Activated naive CD8-positive, alpha-beta T cell treated with anti-CD3 and anti-CD28 coated beads for 36 hours (primary cell): ENCODE data around the gene DSCAML1. TPM values are rescaled to one million over a fixed set of nuclear protein-coding genes. Genes with fewer than 3 reads are reported as not detected.

Source experiments
- DNase-seq: peaks from one replicate; pipeline ENCODE4 v3.0.0; 2021
- H3K27ac Mint-ChIP-seq: one replicate; pipeline ENCODE4 v1.8.0; 2022; ENCODE audit warnings: mild to moderate bottlenecking, moderate library complexity, mixed read lengths
- H3K27me3 Mint-ChIP-seq: one replicate; pipeline ENCODE4 v1.8.0; 2022; ENCODE audit warnings: mild to moderate bottlenecking, mixed read lengths
- H3K36me3 Mint-ChIP-seq: one replicate; pipeline ENCODE4 v1.8.0; 2021; ENCODE audit warnings: mild to moderate bottlenecking, mixed read lengths
- H3K4me1 Mint-ChIP-seq: one replicate; pipeline ENCODE4 v1.8.0; 2021; ENCODE audit warnings: mixed read lengths
- H3K4me3 Mint-ChIP-seq: one replicate; pipeline ENCODE4 v1.8.0; 2022; ENCODE audit warnings: mild to moderate bottlenecking, moderate library complexity, mixed read lengths
- H3K9me3 Mint-ChIP-seq: one replicate; pipeline ENCODE4 v1.8.0; 2022; ENCODE audit warnings: mixed read lengths
- total RNA-seq, 2 experiments: library from RNA; stranded (reverse); gene quantifications; one replicate each; pipeline ENCODE4 v1.2.3, GENCODE V29; 2021

Gene DSCAML1
- total RNA-seq, 2 experiments from 2014 or later: 0.87 to 0.94 TPM

GRCh38 chr11:117480221-117480620, 316.8 kb downstream of the DSCAML1 start:
- Mint-ChIP-seq H3K4me1 (no peaks in the 10 kb centered on the region), H3K4me3 (no peak overlapping the region), H3K9me3 (no peaks in the 10 kb centered on the region), H3K36me3 (no peaks in the 10 kb centered on the region), H3K27ac (no peak overlapping the region), H3K27me3 (no peaks in the 10 kb centered on the region)
- DNase-seq: no peak

DNA sequence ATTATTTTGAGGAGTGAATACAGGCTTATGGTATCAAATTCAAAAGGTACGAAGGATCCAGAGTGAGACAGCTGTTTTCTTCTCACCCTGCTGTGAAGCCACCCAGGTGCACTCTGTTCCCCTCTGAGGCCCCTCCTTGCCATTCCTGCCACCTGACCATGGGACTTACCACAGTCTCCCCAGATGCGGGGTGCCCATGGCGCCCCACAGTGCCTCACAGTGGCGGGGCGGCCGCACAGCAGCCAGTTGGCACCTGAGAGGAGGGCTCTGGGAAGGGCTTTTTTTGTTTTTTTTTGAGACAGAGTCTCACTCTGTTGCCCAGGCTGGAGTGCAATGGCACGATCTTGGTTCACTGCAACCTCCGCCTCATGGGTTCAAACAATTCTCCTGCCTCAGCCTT, 317.6 kb downstream of the DSCAML1 start:
- H3K36me3 Mint-ChIP-seq: no peaks in the 10 kb centered on the region
- no peaks in the 10 kb centered on the region for H3K9me3 Mint-ChIP-seq
- no peaks in the 10 kb centered on the region for H3K4me1 Mint-ChIP-seq
- H3K27ac Mint-ChIP-seq: no peak overlapping the region
- H3K27me3 Mint-ChIP-seq: no peaks in the 10 kb centered on the region
- H3K4me3 Mint-ChIP-seq: no peak overlapping the region
- DNase-seq: no peak

- no peak overlapping the region for H3K27ac Mint-ChIP-seq
- no peaks in the 10 kb centered on the region for H3K36me3 Mint-ChIP-seq
- H3K4me1 Mint-ChIP-seq: no peaks in the 10 kb centered on the region
- H3K9me3 Mint-ChIP-seq: no peaks in the 10 kb centered on the region
- H3K27me3 Mint-ChIP-seq: no peaks in the 10 kb centered on the region
- no peak for DNase-seq
- no peak overlapping the region for H3K4me3 Mint-ChIP-seq
These were observed 318.1 kb downstream of the DSCAML1 start for GRCh38 chr11:117478926-117479325.

GRCh38 chr11:117478126-117478860, 318.7 kb downstream of the DSCAML1 start:
- no peak for DNase-seq
- no peaks in the 10 kb centered on the region for H3K9me3 Mint-ChIP-seq
- H3K27ac Mint-ChIP-seq: no peak overlapping the region
- no peaks in the 10 kb centered on the region for H3K27me3 Mint-ChIP-seq
- H3K4me3 Mint-ChIP-seq: no peak overlapping the region
- H3K36me3 Mint-ChIP-seq: no peaks in the 10 kb centered on the region
- H3K4me1 Mint-ChIP-seq: no peaks in the 10 kb centered on the region

- Mint-ChIP-seq H3K27ac (no peak overlapping the region), H3K4me1 (no peaks in the 10 kb centered on the region), H3K27me3 (no peaks in the 10 kb centered on the region), H3K9me3 (no peaks in the 10 kb centered on the region), H3K36me3 (no peaks in the 10 kb centered on the region), H3K4me3 (no peak overlapping the region)
- no peak for DNase-seq
These were observed 319.3 kb downstream of the DSCAML1 start for GRCh38 chr11:117477721-117478120.

GRCh38 chr11:117476531-117477142, 320.4 kb downstream of the DSCAML1 start:
- no peaks in the 10 kb centered on the region for H3K9me3 Mint-ChIP-seq
- H3K27me3 Mint-ChIP-seq: no peaks in the 10 kb centered on the region
- H3K4me3 Mint-ChIP-seq: no peak overlapping the region
- DNase-seq: no peak
- no peaks in the 10 kb centered on the region for H3K4me1 Mint-ChIP-seq
- H3K27ac Mint-ChIP-seq: no peak overlapping the region
- no peaks in the 10 kb centered on the region for H3K36me3 Mint-ChIP-seq

DNA sequence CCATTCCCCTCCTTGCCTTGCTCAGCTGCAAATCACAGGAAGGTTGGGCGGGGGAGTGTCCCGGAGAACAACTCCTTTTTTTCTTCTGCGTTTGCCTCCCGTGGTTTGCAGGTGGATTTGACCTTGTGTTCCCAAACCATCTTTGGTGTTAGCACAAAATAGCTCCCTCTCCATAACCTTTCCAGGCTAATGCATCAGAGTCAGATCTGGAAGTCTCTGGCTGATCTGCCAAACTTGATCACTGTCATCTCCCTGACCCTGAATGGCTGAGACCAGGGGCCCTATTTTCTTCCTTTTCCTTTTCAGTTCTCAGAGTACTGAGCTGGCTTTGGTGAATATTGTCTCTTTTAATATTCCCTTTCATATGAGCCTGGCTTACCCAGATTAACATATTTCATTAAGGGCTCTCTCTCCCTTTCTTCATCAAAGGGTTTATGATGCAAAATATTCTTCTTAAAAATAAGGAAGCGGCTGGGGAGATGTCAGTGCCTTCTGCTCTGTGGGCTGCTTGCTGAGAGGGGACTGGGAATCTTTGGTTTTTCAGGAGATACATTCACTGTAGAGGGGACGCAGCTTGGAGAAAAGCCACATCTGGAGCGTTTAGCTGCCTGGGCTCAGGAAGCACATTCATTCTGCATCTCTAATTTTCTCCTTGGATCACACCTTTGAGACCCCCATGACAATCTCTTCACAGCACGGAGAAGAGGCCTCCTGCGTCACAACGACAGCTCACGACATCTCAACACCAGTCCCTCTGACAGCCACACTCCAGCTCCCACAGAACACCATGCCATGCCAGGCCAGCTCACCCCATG, 321.1 kb downstream of the DSCAML1 start:
- DNase-seq: no peak
- Mint-ChIP-seq H3K4me3 (no peak overlapping the region), H3K4me1 (no peaks in the 10 kb centered on the region), H3K27ac (no peak overlapping the region), H3K27me3 (no peaks in the 10 kb centered on the region), H3K9me3 (no peaks in the 10 kb centered on the region), H3K36me3 (no peaks in the 10 kb centered on the region)

GRCh38 chr11:117473481-117474091, 323.4 kb downstream of the DSCAML1 start:
- H3K27ac Mint-ChIP-seq: no peak overlapping the region
- DNase-seq: no peak
- no peaks in the 10 kb centered on the region for H3K36me3 Mint-ChIP-seq
- H3K27me3 Mint-ChIP-seq: no peaks in the 10 kb centered on the region
- H3K9me3 Mint-ChIP-seq: no peaks in the 10 kb centered on the region
- H3K4me3 Mint-ChIP-seq: no peak overlapping the region
- no peaks in the 10 kb centered on the region for H3K4me1 Mint-ChIP-seq

GRCh38 chr11:117471776-117472175, 325.2 kb downstream of the DSCAML1 start:
- Mint-ChIP-seq H3K36me3 (no peaks in the 10 kb centered on the region), H3K27ac (no peak overlapping the region), H3K9me3 (no peaks in the 10 kb centered on the region), H3K4me3 (no peak overlapping the region), H3K4me1 (no peaks in the 10 kb centered on the region), H3K27me3 (no peaks in the 10 kb centered on the region)
- no peak for DNase-seq

DNA sequence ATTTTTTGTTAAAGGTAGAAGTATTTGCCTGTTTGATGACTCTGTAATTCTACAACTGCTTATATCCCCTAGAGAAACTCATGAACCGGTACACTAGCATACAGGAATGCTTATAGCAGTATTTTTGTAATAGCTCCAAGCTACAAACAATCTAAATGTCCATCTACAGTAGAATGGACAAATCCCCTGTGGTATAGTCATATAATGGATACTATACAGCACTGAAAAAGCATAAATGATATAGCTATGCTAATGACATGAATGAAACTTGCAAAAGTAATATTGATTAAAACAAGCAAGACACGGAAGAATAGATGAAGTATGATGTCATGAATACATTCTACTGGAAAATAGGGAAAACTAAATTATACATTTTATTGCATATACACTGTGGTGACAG, 326.4 kb downstream of the DSCAML1 start:
- Mint-ChIP-seq H3K36me3 (no peaks in the 10 kb centered on the region), H3K4me1 (no peaks in the 10 kb centered on the region), H3K27ac (no peak overlapping the region), H3K4me3 (no peak overlapping the region), H3K9me3 (no peaks in the 10 kb centered on the region), H3K27me3 (no peaks in the 10 kb centered on the region)
- no peak for DNase-seq

GRCh38 chr11:117468888-117469287, 328.1 kb downstream of the DSCAML1 start:
- H3K27me3 Mint-ChIP-seq: no peaks in the 10 kb centered on the region
- H3K9me3 Mint-ChIP-seq: no peaks in the 10 kb centered on the region
- H3K36me3 Mint-ChIP-seq: no peaks in the 10 kb centered on the region
- no peak overlapping the region for H3K27ac Mint-ChIP-seq
- H3K4me3 Mint-ChIP-seq: no peak overlapping the region
- no peak for DNase-seq
- H3K4me1 Mint-ChIP-seq: no peaks in the 10 kb centered on the region

DNA sequence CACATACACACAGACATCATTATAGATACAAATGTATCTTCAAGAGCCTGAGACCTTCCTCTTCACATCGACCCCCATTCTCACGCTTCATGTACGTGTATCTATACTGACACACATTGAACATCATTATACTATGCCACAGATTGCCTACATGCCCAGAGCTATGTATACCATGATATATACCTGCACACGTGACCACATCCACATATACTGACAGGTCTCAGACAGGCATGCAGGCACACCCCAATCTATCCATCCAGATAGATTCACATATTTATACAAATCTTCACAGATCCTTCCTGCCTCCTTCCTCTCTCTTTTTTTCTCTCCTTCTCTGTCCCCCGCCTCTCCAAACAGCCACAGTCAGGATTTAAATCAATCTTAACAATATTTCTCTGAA, 329.2 kb downstream of the DSCAML1 start:
- no peak overlapping the region for H3K27ac Mint-ChIP-seq
- no peaks in the 10 kb centered on the region for H3K27me3 Mint-ChIP-seq
- H3K9me3 Mint-ChIP-seq: no peaks in the 10 kb centered on the region
- no peak overlapping the region for H3K4me3 Mint-ChIP-seq
- no peaks in the 10 kb centered on the region for H3K4me1 Mint-ChIP-seq
- DNase-seq: no peak
- H3K36me3 Mint-ChIP-seq: no peaks in the 10 kb centered on the region

DNA sequence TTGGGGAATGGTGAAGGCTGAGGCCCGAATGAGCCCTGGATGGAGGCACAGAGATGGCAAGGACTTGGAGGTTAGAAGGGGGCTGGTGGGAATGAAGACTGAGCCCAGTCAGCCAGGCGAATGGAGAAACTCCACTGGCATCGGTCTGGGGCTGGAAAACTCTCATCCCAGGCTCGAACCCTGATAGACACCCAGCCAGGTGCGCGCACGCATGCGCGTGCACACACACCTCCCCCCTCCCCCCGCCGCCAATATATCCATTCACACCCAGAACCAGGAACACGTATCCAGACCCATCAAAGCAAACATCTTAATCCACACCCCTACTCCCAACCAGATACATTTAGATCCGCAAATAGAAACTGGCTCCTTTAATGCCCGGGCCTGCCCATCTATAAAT, 330.1 kb downstream of the DSCAML1 start:
- Mint-ChIP-seq H3K27ac (no peak overlapping the region), H3K4me1 (no peaks in the 10 kb centered on the region), H3K27me3 (no peaks in the 10 kb centered on the region), H3K36me3 (no peaks in the 10 kb centered on the region), H3K4me3 (no peak overlapping the region), H3K9me3 (no peaks in the 10 kb centered on the region)
- no peak for DNase-seq

DNA sequence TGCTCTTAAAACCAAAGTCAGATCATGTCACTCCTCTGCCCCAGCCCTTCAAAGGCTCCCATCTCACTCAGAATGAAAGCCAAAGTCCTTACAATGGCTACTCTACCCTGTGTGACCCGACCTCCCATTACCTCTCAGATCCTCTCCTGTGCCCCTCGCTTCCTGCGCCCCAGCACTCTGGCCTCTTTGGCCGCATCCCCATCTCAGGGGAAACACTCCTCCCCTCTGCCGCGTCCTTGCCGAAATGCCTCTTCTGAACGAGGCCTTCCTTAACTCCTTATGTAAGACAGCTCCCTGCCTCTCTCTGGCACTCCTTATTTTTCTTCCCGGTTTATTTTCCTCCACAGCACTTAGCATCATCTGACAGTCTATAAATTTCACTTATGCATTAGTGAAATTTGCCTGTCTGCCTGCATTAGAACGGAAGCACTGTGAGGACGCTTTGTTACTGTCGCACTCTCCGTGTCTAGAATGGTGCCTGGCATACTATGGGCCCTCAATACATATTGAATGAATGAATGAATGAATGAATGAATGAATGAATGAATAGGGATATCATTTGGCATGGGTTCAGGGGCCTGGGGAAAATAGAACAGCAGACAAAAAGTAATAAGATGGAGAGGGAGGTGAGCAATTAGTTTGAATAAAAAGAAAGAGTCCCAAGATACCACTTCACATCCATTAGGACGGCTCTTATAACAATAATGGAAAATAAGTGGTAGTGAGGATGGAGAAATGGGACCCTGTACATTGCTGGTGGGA, 331.6 kb downstream of the DSCAML1 start:
- Mint-ChIP-seq H3K9me3 (no peaks in the 10 kb centered on the region), H3K36me3 (no peaks in the 10 kb centered on the region), H3K4me1 (no peaks in the 10 kb centered on the region), H3K4me3 (no peak overlapping the region), H3K27me3 (no peaks in the 10 kb centered on the region), H3K27ac (no peak overlapping the region)
- no peak for DNase-seq

DNA sequence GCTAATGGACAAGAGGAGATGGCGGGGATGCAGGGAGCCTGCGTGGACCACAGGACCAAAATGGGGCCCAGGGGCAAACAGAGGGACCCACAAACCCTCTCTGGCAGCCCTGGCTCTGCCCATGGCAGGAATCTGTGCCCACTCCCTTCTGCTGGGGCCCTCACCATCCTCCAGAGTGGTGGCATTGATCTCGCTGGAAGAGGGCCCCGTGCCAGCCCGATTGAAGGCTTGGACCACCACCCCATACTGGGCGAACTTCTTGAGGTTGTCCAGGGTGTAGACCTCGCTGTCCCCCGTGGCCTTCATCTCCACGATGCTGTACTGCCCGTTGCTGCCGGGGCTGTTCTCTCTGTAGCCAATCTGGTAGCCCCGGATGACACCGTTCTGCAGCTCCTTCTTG, 332.2 kb downstream of the DSCAML1 start:
- H3K4me1 Mint-ChIP-seq: no peaks in the 10 kb centered on the region

More for the DNA sequence above, 332.2 kb downstream of the DSCAML1 start:
- DNase-seq: no peak
- Mint-ChIP-seq H3K4me3 (no peak overlapping the region), H3K27ac (no peak overlapping the region), H3K36me3 (no peaks in the 10 kb centered on the region), H3K9me3 (no peaks in the 10 kb centered on the region), H3K27me3 (no peaks in the 10 kb centered on the region)
